ENCODE measurements around the gene ATG9A.

The ATG9A gene

DNA sequence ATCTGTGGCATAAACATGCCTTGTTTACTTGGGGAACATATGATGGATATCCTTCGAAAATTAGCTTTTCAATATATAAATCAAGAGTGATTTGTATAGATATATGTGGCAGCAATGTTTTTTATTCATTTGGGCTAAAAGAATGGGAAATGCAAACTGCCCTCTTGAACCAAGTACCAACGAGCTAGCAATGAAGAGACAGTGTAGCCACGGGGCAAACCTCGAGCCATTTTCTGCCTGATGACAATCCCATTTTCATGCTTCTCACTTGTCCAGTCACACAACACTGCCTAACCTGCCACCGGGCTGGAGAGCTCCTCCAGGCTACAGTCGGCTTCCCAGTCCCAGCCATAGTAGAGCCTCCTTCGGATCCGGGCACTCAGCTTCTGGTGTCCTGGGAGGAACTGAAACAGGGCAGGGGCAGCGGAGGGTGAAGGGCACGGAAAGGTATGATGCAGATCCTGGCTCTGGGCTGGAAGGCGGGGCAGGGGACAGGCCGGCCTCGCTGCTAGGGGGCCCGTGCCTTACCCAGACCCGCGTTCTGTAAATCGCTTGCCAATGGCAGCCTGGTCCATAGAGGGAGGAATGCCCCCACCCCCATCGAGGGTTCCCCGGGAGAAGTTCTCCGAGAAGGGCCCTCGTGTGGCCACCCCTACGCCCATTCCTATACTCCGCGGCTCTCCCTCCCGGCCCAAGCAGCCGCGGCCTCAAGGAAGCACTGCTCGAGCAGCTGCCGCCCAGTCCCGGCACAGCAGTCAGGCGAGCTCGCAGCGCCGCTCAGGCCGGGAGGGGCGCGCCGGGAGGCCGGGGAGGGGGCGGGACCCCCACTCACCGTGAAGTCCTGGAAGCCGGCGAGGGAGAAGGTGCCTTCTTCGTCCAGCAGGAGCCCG lies 53.3 kb downstream of the ATG9A start:
- no peak for FAIRE-seq

DNA sequence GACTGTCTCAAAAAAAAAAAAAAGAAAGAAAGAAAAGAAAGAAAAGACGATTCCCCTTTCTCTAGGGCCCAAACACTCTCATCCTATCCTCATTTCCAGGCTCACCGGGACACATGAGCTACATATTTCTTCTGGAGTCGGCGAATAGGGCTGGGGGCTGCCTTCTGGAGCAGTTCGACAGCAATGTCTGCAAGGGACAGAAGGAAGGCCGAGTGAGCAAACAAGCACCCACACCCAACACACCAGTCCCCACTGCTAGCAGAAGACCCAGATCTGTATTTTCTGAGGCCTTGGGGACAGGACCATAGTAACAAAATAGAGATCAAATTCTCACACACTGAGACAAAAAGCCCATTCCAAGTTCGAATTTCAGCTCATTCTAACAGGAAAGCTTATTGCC lies 54.0 kb downstream of the ATG9A start:
- FAIRE-seq = no peak

DNA sequence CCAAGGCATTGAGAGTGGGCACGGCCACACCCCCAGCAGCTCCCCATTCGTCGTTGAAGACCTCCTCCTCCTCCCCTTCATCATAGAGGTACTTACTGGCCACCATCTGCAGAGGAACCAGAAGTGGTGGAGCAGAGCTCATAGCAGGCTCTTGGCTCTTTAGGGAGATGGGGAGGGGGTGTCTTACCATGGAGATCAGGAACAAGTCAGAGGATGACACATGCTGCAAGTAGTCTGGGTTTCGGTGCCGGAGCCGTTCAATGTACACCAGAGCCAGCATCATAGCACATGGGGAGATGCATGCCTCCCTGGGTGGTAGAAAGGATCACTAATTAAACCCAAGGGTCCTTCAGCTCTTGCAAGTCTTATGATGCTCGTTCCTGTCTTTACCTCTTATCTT lies 54.6 kb downstream of the ATG9A start:
- no peak for FAIRE-seq

DNA sequence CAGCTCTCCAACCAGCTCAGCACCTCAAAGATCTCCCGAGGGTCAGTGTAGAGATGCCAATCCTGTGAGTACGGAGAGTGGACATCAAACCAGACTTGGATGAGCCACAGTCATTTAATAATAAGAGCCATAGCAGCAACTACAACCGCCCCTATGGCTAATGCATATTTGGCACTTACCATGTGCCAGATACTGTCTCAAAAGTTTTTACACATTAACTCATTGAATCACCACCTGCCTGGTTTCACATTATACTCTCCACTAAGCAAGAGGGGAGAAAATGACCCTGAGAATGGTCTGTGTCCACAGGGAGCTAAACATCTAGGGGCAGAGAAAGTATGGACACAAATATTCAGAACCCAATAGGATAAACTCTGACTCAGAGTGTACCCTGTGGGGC lies 55.3 kb downstream of the ATG9A start:
- no peak for FAIRE-seq

DNA sequence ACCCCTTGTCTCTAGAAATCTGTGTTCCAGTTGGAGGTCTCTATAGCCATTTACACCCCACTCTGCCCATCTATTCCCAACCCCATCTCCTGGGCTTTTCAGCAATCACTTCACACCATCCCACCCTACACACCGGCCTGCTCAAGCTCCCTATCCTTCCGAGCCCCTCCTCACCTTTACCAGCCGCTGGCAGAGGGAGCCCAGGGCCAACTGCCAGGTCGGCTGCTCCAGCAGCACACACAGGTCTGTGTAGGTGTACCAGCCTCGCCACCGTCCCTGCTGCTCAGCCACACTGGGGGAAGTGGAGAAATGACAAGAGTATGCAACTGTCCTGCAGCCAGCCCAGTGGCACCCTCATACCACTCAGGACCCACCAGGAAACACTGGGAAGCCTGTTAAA lies 56.3 kb downstream of the ATG9A start:
- FAIRE-seq = no peak

DNA sequence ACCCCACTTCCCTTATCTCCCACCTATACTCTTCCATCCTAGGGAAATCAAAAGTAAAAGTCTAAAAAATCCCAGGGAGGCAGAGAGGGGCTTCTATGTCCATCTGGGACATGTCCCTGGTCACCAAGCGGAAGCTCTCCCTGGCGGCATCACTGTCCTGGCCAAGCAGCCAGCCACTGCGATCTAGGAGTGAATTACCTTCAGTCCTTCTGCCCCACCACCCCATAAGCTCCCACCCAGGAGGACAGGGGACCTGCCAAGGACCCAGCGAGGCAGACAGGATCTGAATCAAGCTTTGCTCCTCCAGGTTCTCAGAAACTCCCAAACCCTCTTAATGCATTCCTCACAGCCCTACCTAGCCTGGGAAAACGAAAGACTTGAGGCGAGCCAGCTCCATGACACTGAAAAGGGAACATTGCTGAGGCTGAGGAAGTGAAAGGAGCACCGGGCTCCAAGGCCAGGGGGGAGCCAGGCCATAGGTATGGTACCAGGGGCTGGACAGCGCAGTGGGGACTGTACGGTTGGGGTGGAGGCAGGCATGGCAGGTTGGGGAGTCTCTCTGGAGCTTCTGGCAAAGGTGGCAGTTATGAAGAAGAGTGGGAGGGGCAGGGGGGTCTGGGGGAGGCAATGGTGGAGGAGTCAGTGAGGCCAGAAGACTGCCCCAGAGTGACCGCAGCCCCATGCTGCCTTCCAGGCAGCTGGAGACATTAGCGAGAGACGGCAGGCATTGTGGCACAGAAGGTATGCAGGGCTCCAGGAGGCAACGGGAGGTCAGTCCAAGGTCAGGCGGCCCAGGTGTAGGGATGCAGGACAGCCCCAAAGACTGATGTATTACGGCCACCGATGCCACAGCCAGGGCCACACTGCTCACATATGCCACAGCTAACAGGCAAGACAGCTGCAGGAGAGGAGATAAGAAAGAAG lies 56.9 kb downstream of the ATG9A start:
- no peak for FAIRE-seq

DNA sequence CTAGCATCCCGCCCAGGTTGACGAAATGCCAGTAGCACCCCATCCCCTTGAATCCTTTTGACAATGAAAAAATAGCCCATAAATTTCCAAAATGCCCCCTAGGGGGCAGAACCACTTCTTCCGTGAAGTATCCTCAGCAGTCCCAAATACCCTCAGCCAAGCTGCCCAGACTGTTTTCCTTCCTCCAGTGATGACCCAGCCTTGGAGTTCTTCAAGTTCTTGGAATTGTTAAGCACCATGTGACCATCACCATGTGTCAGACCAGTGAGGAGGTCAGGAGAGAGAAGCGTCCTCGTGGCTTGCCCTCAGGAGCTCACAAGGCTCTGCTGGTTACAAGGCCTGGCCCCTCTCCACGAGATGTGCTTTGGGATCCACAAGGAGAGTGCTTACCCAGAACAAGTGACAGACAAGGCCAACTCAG lies 58.2 kb downstream of the ATG9A start:
- no peak for FAIRE-seq

DNA sequence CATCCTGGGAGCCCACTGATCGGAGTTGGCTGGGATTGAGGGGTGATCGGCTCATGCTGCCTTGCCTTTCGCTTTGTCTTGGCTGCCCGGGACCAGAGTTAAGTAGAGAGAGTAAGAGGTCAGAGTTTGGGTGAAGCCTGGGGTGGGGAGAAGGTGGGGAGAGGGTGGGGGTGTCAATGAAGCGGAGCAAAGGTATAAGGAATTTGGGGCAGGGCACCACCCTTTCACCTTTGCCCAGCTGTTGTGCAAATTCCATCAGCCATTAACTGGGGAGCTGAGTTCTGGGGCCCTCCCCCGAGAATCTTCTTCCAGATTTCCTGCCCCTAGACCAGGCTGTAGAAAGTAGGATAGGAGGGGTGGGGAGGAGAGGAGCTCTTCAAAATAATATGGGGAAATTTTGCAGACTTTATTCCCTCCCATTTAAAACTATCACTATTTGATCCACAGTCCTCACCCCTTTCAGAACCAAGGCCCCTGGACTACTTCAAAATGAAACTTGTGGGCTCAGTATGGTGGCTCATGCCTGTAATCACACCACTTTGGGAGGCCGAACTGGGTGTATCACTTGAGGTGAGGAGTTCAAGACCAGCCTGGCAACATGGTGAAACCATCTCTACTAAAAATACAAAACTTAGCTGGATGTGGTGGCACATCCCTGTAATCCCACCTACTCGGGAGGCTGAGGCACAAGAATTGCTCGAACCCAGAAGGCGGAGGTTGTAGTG lies 59.3 kb downstream of the ATG9A start, which contains the start of gene SLC23A3:
SLC23A3 (minus strand) TSS at position 100 of the 725 bp plus-strand sequence; CDS start at position 55, 45 bp downstream.
- FAIRE-seq = no peak
